Bronchial epithelial cell (primary cell): Measurements from ENCODE around the gene FLNA. TPM values are rescaled to one million over a fixed set of nuclear protein-coding genes. Genes with fewer than 3 reads are reported as not detected.

Experiments used
- DNase-seq: peaks from one replicate; pipeline ENCODE4 v3.0.0-alpha.2; 2010; ENCODE audit warnings: low read depth
- FAIRE-seq: peaks from 2 replicates; lab custom pipeline; 2011; peaks lifted over from hg19 to GRCh38; lab: Jason Lieb, UNC
- H3K27me3 ChIP-seq: 2 replicates; pipeline ENCODE4 v1.5.1; 2011; ENCODE audit warnings: low read length; ENCODE audit not compliant: control insufficient read depth, insufficient read depth
- H3K36me3 ChIP-seq: 2 replicates; pipeline ENCODE4 v1.5.1; 2011; ENCODE audit warnings: low read length; ENCODE audit not compliant: control insufficient read depth, insufficient read depth
- H3K4me3 ChIP-seq: 2 replicates; pipeline ENCODE4 v1.5.1; 2011; ENCODE audit warnings: mild to moderate bottlenecking, low read depth, low read length, control low read depth
- CTCF ChIP-seq: IDR thresholded peaks from 2 replicates; pipeline ENCODE4 v1.5.1; 2011; ENCODE audit warnings: mild to moderate bottlenecking, moderate library complexity, low read length, control low read depth, inconsistent platforms; ENCODE audit not compliant: insufficient read depth, severe bottlenecking
- total RNA-seq: library from RNA; depleted of rRNA; stranded (reverse); fragments of >200 nt; gene quantifications from 2 replicates; pipeline ENCODE4 v1.2.1, GENCODE V29; 2014

Gene FLNA
- total RNA-seq, 1 donor from 2014 or later = 858 TPM

DNA sequence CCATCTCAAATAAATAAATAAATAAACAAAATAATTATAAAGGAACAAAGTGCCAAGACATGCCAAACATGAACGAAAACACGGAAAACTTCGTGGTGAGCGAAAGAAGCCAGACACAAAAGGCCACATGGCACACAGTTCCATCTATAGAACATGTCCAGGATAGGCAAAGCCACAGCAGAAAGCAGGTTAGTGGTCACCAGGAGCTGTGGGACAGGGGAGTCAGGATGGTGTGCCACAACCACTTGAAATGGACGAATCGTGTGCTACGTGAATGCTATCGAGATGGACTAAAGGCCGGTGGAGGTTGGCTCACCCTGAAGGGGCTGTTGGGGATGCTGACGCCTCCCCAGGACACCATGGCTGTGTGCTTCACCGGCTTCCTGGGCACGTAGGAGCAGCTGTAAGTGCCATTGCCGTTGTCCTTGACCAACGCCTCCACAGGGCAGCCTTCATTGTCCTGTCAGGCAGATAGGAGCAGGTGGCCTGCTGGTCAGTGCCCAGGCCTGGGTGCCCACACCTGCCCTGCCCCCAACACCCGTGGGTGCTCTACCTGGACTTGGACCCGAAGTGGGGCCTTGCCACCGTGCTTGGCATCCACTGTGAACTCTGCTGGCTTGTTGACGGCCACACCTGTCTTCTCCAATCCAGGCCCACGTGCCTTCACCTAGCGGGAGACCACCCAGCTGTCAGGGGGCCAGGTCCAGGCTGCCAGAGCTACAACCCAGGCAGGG, 10.6 kb downstream of the FLNA start:
- TF ChIP-seq CTCF = no peak
- FAIRE-seq (no peak), DNase-seq (no peak)
- H3K4me3 ChIP-seq = no peak overlapping the region
- H3K27me3 ChIP-seq = no peaks in the 10 kb centered on the region
- H3K36me3 ChIP-seq = peaks cover 57% of the 10 kb centered on the region

GRCh38 chrX:154362085-154362742, 12.2 kb downstream of the FLNA start:
- DNase-seq (no peak), FAIRE-seq (no peak)
- peaks cover 58% of the 10 kb centered on the region for H3K36me3 ChIP-seq
- TF ChIP-seq CTCF = no peak
- no peak overlapping the region for H3K4me3 ChIP-seq
- no peaks in the 10 kb centered on the region for H3K27me3 ChIP-seq

DNA sequence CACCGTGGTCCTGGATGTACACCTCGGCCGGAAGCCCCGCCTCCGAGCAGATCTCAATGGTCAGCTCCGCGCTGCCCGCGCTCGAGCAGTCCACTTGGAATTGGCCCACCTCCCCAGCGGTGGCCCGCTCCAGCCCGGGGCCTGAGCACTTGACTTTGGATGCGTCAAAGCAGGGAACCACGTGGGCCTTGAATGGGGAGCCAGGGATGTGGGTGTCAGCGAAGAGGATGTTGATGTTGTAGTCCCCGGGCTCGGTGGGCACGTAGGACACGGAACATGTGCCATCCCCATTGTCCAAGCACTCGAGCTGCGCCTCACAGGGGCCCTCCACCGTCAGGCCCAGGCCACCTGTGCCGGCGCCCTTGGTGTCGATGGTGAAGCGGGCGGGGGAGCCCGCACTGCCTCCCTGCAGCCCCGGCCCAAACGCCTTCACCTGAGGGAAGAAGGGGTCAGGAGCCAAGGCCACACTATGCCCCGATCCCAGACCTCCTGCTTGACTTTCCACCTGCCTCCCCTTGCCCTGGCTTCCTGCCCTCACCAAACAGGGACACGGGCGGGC, 14.2 kb downstream of the FLNA start:
- no peak for TF ChIP-seq CTCF
- Histone ChIP-seq H3K27me3 (no peaks in the 10 kb centered on the region), H3K36me3 (peaks cover 53% of the 10 kb centered on the region), H3K4me3 (no peak overlapping the region)
- FAIRE-seq (no peak), DNase-seq (no peak)

DNA sequence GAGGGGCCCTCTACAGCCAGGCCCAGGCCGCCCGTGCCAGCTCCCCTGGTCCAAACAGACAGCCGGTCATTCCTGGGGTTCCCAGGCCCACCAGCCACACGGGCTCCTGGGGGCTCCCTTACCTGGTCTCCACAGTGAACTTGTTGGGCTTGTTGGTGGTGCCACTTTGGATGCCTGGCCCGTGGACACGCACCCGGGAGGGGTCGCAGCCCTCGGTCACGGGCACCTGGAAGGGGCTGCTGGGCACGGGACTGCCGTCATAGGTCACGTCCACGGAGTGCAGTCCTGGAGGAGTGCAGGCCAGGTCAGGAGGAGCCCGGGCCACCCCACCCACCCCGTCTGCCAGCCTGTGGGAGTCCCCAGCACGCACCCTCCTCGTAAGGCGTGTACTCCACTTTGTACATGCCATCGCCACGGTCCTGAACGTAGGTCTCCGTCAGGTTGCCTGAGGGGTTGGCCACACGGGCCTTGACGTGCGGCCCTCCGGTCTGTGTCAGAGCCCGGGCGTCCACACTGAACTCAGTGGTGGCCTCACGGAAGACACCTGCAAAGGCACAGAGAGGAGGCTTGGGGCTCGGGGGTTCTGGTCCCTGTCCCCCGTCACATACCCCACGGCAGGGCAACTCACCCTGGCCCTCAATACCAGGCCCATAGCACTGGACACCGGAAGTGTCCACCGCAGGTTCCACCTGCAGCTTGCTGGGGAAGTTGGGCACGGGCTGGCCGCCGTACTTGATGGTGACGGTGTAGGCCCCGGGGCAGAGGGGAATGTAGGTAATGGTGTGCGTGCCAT, 14.9 kb downstream of the FLNA start:
- DNase-seq = no peak
- FAIRE-seq = no peak
- Histone ChIP-seq H3K27me3 (no peaks in the 10 kb centered on the region), H3K4me3 (no peak overlapping the region), H3K36me3 (peaks cover 51% of the 10 kb centered on the region)
- no peak for TF ChIP-seq CTCF

DNA sequence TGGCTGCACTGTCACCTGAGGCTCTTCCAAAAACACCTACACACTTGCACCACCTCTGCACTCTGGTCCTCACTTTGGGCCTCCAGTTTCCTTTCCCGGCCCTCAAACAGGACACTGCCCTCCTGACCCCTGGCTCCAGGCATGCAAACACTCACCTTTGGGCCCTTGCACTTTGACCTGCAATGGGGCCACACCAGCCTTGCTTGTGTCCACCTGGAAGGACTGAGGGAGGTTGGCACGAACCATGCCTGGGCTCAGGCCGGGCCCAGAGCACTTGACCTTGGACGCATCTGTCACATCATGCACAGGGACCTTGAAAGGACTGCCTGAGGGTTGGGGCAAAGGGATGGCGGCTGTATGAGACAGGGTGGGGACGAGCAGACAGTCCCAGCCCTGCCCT, 15.6 kb downstream of the FLNA start:
- H3K36me3 ChIP-seq = peaks cover 48% of the 10 kb centered on the region
- no peak for TF ChIP-seq CTCF
- DNase-seq = no peak
- H3K4me3 ChIP-seq = no peak overlapping the region
- no peaks in the 10 kb centered on the region for H3K27me3 ChIP-seq
- FAIRE-seq = no peak
